Measurements from ENCODE around the gene OR52I2.

DNA sequence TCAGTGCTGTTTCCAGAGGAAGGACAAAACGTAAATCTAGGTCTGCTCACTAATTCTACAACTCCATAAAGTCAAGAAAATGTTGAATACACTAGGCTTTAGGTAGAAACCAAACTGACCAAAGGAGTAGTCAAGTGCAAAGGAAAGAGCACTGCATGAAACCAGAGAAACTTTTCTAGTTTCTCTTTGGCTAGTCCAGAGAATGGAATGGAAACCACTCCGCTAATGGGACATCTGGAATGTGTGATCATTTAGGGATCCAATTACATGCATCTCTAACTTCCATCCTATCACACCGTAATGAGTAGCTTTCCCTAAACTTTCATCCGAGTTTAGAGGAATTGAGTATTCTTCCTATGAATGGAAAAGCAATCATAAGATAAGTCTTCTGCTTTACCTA, 34.1 kb upstream of the OR52I2 start:
- TF ChIP-seq, protein P1, sequence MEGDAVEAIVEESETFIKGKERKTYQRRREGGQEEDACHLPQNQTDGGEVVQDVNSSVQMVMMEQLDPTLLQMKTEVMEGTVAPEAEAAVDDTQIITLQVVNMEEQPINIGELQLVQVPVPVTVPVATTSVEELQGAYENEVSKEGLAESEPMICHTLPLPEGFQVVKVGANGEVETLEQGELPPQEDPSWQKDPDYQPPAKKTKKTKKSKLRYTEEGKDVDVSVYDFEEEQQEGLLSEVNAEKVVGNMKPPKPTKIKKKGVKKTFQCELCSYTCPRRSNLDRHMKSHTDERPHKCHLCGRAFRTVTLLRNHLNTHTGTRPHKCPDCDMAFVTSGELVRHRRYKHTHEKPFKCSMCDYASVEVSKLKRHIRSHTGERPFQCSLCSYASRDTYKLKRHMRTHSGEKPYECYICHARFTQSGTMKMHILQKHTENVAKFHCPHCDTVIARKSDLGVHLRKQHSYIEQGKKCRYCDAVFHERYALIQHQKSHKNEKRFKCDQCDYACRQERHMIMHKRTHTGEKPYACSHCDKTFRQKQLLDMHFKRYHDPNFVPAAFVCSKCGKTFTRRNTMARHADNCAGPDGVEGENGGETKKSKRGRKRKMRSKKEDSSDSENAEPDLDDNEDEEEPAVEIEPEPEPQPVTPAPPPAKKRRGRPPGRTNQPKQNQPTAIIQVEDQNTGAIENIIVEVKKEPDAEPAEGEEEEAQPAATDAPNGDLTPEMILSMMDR (IDR thresholded peaks at IDR 0.05; ENCODE audit: borderline replicate concordance, extremely low read depth, low read length, poor library complexity, severe bottlenecking): no peak
- no peak for TF ChIP-seq EZH2 (IDR thresholded peaks at IDR 0.05; ENCODE audit: borderline replicate concordance, low read depth, low read length, severe bottlenecking)

Data from DND-41 (cell line).